GM23338 (cell line): Measurements from ENCODE around the gene ERH. TPM values are rescaled to one million over a fixed set of nuclear protein-coding genes. Genes with fewer than 3 reads are reported as not detected.

Source experiments
- ATAC-seq: fragments of 200-7000 bp; cut with Tn5 transposase; 3 replicates; pipeline ENCODE4 v1.9.1; 2020
- DNase-seq: peaks from one replicate; pipeline ENCODE4 v3.0.0-alpha.2; 2015; ENCODE audit warnings: low spot score
- H2AFZ ChIP-seq: fragments of 200-600 bp; sonication (generic); 2 replicates; pipeline ENCODE4 v1.8.0; 2016; ENCODE audit warnings: antibody characterized with exemption, mild to moderate bottlenecking, moderate library complexity
- H3F3A ChIP-seq: fragments of 200-600 bp; sonication (generic); replicated peaks from 2 replicates; pipeline ENCODE4 v1.8.0; 2017; ENCODE audit warnings: antibody characterized with exemption, mixed run types, low read depth
- H3K27ac ChIP-seq: fragments of 200-600 bp; sonication (generic); 2 replicates; pipeline ENCODE4 v1.6.1; 2016; ENCODE audit warnings: low read depth
- H3K27me3 ChIP-seq: fragments of 200-600 bp; sonication (generic); 2 replicates; pipeline ENCODE4 v1.8.0; 2016; ENCODE audit warnings: mild to moderate bottlenecking, mixed run types, moderate library complexity; ENCODE audit not compliant: insufficient read depth
- H3K36me3 ChIP-seq: fragments of 200-600 bp; sonication (generic); 2 replicates; pipeline ENCODE4 v1.8.0; 2016; ENCODE audit warnings: mild to moderate bottlenecking; ENCODE audit not compliant: insufficient read depth
- H3K4me1 ChIP-seq: fragments of 200-600 bp; sonication (generic); 2 replicates; pipeline ENCODE4 v1.8.0; 2016; ENCODE audit warnings: mild to moderate bottlenecking, moderate library complexity; ENCODE audit not compliant: insufficient read depth
- H3K4me2 ChIP-seq: fragments of 200-600 bp; sonication (generic); 2 replicates; pipeline ENCODE4 v1.7.1; 2017; ENCODE audit warnings: mixed run types
- H3K4me3 ChIP-seq: fragments of 200-600 bp; sonication (generic); 2 replicates; pipeline ENCODE4 v1.6.1; 2016; ENCODE audit warnings: mixed run types
- H3K79me2 ChIP-seq: fragments of 200-600 bp; sonication (generic); replicated peaks from 2 replicates; pipeline ENCODE4 v1.8.0; 2017; ENCODE audit warnings: mild to moderate bottlenecking; ENCODE audit not compliant: insufficient read depth
- H3K9me2 ChIP-seq: fragments of 200-600 bp; sonication (generic); 2 replicates; pipeline ENCODE4 v1.8.0; 2017; ENCODE audit not compliant: insufficient read depth
- H4K20me1 ChIP-seq: fragments of 200-600 bp; sonication (generic); replicated peaks from 2 replicates; pipeline ENCODE4 v1.8.0; 2017; ENCODE audit warnings: mild to moderate bottlenecking; ENCODE audit not compliant: insufficient read depth
- H3K27ac Mint-ChIP-seq: 2 replicates; pipeline ENCODE4 v1.8.0; 2020; ENCODE audit warnings: inconsistent platforms, mild to moderate bottlenecking, moderate library complexity, mixed read lengths
- H3K27me3 Mint-ChIP-seq: 3 replicates; pipeline ENCODE4 v1.8.0; 2022; ENCODE audit warnings: low read depth, mild to moderate bottlenecking, moderate library complexity, mixed read lengths, inconsistent platforms; ENCODE audit not compliant: insufficient read depth, poor library complexity
- H3K36me3 Mint-ChIP-seq: 3 replicates; pipeline ENCODE4 v1.8.0; 2021; ENCODE audit warnings: low read depth, mild to moderate bottlenecking, inconsistent platforms, moderate library complexity, mixed read lengths
- H3K4me1 Mint-ChIP-seq: 3 replicates; pipeline ENCODE4 v1.8.0; 2020; ENCODE audit warnings: mild to moderate bottlenecking, inconsistent platforms, mixed read lengths
- H3K4me3 Mint-ChIP-seq: 3 replicates; pipeline ENCODE4 v1.8.0; 2021; ENCODE audit warnings: moderate library complexity, mild to moderate bottlenecking, inconsistent platforms, mixed read lengths
- H3K9me3 Mint-ChIP-seq: 3 replicates; pipeline ENCODE4 v1.8.0; 2020; ENCODE audit warnings: moderate library complexity, mild to moderate bottlenecking, inconsistent platforms, mixed read lengths
- EZH2phosphoT487 ChIP-seq: fragments of 200-600 bp; sonication (generic); IDR thresholded peaks from one replicate; pipeline ENCODE4 v1.8.1; 2018; ENCODE audit warnings: antibody characterized with exemption; ENCODE audit not compliant: unreplicated experiment
- ZNF114 ChIP-seq: fragments of 250-450 bp; sonication (Bioruptor Pico); IDR thresholded peaks from 2 replicates; pipeline ENCODE4 v1.5.0; 2020; ENCODE audit warnings: mild to moderate bottlenecking, moderate library complexity
- ZNF331 ChIP-seq: fragments of 250-450 bp; sonication (Bioruptor Pico); IDR thresholded peaks from 2 replicates; pipeline ENCODE4 v1.5.0; 2020; ENCODE audit warnings: low read depth, mild to moderate bottlenecking, moderate library complexity
- polyA plus RNA-seq: library from polyadenylated mRNA; unstranded; fragments of >200 nt; fragmentation: Nextera tagmentation; extraction: Ambion mirVana; gene quantifications from 2 replicates; pipeline ENCODE4 v1.2.1, GENCODE V29; 2016
- total RNA-seq: library from RNA; depleted of rRNA; stranded (reverse); fragments of >200 nt; shearing (Covaris generic); gene quantifications from 2 replicates; pipeline ENCODE4 v1.2.3, GENCODE V29; 2014
- TF ChIP-seq, protein P1 (sequence below): IDR thresholded peaks from 2 replicates; pipeline ENCODE4 v1.6.1; 2016; ENCODE audit warnings: antibody characterized with exemption
- TF ChIP-seq, protein P2 (sequence below): fragments of 250-450 bp; sonication (Bioruptor Pico); IDR thresholded peaks from 2 replicates; pipeline ENCODE4 v1.5.0; 2020; ENCODE audit warnings: mild to moderate bottlenecking, moderate library complexity
- TF ChIP-seq, protein P3 (sequence below), 2 experiments: fragments of 200-600 bp in 1 of 2; sonication (generic) in 1 of 2; conservative IDR thresholded peaks; 2 replicates each; pipeline versions ENCODE4 v1.5.1 to v1.6.1; 2016 to 2017; ENCODE audit warnings: antibody characterized with exemption in 2 of 2, low read depth in 2 of 2, mild to moderate bottlenecking in 2 of 2, moderate library complexity in 1 of 2

ERH gene
- total and polyA plus RNA-seq, 2 experiments from 2014 or later: 188 to 545 TPM

DNA sequence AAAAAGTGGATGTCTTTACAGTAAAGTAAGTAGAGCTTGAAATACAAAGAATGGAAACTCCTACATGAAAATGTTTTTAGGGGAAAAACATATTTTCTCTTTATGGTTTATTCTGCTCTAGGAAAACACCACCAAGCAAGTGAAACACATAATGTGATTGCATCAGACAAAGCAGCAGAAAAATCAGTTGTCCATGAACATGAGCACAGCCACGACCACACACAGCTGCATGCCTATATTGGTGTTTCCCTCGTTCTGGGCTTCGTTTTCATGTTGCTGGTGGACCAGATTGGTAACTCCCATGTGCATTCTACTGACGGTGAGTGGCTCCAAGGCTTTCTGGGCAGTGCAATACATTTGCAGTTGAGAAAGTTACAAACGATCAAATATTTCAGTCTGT, 43.8 kb upstream of the ERH start:
- H3K36me3 Mint-ChIP-seq: peaks cover 6% of the 10 kb centered on the region; the same call in 2 of the 3 replicates
- H3K27me3 Mint-ChIP-seq: peaks cover 3% of the 10 kb centered on the region
- peaks cover 21% of the 10 kb centered on the region for H3K4me1 Mint-ChIP-seq
- DNase-seq (no peak), ATAC-seq (no peak)
- H3K27me3 ChIP-seq: no peaks in the 10 kb centered on the region
- H3K4me3 Mint-ChIP-seq: no peak overlapping the region
- no peak overlapping the region for H2AFZ ChIP-seq
- no peak overlapping the region for H3K4me3 ChIP-seq
- peaks cover 15% of the 10 kb centered on the region for H3K79me2 ChIP-seq
- H3K9me2 ChIP-seq: no peaks in the 10 kb centered on the region
- H3K27ac ChIP-seq: no peak overlapping the region
- H3K27ac Mint-ChIP-seq: peak overlapping the region; percentile 79
- TF ChIP-seq ZNF331 (CRISPR knock-in tag): no peak
- TF ChIP-seq, protein P1, sequence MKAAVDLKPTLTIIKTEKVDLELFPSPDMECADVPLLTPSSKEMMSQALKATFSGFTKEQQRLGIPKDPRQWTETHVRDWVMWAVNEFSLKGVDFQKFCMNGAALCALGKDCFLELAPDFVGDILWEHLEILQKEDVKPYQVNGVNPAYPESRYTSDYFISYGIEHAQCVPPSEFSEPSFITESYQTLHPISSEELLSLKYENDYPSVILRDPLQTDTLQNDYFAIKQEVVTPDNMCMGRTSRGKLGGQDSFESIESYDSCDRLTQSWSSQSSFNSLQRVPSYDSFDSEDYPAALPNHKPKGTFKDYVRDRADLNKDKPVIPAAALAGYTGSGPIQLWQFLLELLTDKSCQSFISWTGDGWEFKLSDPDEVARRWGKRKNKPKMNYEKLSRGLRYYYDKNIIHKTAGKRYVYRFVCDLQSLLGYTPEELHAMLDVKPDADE: no peak
- no peak for TF ChIP-seq EZH2phosphoT487
- TF ChIP-seq ZNF114: no peak
- TF ChIP-seq, protein P2, sequence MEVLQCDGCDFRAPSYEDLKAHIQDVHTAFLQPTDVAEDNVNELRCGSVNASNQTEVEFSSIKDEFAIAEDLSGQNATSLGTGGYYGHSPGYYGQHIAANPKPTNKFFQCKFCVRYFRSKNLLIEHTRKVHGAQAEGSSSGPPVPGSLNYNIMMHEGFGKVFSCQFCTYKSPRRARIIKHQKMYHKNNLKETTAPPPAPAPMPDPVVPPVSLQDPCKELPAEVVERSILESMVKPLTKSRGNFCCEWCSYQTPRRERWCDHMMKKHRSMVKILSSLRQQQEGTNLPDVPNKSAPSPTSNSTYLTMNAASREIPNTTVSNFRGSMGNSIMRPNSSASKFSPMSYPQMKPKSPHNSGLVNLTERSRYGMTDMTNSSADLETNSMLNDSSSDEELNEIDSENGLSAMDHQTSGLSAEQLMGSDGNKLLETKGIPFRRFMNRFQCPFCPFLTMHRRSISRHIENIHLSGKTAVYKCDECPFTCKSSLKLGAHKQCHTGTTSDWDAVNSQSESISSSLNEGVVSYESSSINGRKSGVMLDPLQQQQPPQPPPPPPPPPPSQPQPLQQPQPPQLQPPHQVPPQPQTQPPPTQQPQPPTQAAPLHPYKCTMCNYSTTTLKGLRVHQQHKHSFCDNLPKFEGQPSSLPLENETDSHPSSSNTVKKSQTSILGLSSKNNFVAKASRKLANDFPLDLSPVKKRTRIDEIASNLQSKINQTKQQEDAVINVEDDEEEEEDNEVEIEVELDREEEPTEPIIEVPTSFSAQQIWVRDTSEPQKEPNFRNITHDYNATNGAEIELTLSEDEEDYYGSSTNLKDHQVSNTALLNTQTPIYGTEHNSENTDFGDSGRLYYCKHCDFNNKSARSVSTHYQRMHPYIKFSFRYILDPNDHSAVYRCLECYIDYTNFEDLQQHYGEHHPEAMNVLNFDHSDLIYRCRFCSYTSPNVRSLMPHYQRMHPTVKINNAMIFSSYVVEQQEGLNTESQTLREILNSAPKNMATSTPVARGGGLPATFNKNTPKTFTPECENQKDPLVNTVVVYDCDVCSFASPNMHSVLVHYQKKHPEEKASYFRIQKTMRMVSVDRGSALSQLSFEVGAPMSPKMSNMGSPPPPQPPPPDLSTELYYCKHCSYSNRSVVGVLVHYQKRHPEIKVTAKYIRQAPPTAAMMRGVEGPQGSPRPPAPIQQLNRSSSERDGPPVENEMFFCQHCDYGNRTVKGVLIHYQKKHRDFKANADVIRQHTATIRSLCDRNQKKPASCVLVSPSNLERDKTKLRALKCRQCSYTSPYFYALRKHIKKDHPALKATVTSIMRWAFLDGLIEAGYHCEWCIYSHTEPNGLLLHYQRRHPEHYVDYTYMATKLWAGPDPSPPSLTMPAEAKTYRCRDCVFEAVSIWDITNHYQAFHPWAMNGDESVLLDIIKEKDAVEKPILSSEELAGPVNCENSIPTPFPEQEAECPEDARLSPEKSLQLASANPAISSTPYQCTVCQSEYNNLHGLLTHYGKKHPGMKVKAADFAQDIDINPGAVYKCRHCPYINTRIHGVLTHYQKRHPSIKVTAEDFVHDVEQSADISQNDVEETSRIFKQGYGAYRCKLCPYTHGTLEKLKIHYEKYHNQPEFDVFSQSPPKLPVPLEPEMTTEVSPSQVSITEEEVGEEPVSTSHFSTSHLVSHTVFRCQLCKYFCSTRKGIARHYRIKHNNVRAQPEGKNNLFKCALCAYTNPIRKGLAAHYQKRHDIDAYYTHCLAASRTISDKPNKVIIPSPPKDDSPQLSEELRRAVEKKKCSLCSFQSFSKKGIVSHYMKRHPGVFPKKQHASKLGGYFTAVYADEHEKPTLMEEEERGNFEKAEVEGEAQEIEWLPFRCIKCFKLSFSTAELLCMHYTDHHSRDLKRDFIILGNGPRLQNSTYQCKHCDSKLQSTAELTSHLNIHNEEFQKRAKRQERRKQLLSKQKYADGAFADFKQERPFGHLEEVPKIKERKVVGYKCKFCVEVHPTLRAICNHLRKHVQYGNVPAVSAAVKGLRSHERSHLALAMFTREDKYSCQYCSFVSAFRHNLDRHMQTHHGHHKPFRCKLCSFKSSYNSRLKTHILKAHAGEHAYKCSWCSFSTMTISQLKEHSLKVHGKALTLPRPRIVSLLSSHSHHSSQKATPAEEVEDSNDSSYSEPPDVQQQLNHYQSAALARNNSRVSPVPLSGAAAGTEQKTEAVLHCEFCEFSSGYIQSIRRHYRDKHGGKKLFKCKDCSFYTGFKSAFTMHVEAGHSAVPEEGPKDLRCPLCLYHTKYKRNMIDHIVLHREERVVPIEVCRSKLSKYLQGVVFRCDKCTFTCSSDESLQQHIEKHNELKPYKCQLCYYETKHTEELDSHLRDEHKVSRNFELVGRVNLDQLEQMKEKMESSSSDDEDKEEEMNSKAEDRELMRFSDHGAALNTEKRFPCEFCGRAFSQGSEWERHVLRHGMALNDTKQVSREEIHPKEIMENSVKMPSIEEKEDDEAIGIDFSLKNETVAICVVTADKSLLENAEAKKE: no peak
- TF ChIP-seq, protein P3, sequence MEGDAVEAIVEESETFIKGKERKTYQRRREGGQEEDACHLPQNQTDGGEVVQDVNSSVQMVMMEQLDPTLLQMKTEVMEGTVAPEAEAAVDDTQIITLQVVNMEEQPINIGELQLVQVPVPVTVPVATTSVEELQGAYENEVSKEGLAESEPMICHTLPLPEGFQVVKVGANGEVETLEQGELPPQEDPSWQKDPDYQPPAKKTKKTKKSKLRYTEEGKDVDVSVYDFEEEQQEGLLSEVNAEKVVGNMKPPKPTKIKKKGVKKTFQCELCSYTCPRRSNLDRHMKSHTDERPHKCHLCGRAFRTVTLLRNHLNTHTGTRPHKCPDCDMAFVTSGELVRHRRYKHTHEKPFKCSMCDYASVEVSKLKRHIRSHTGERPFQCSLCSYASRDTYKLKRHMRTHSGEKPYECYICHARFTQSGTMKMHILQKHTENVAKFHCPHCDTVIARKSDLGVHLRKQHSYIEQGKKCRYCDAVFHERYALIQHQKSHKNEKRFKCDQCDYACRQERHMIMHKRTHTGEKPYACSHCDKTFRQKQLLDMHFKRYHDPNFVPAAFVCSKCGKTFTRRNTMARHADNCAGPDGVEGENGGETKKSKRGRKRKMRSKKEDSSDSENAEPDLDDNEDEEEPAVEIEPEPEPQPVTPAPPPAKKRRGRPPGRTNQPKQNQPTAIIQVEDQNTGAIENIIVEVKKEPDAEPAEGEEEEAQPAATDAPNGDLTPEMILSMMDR (conservative IDR thresholded peaks at IDR 0.05; ENCODE audit: low read depth in 2 of 2): no peak
- H3K9me3 Mint-ChIP-seq: no peaks in the 10 kb centered on the region
- H3K4me1 ChIP-seq: peaks cover 13% of the 10 kb centered on the region; the same call in 1 of the 2 replicates
- H3F3A ChIP-seq: no peaks in the 10 kb centered on the region
- H3K36me3 ChIP-seq: no peaks in the 10 kb centered on the region
- H3K4me2 ChIP-seq: no peak overlapping the region
- H4K20me1 ChIP-seq: no peaks in the 10 kb centered on the region; the same call in 1 of the 2 replicates
